Fibroblast of lung (primary cell): ENCODE data around the gene IVL. TPM values are rescaled to one million over a fixed set of nuclear protein-coding genes. Genes with fewer than 3 reads are reported as not detected.

Experiments used
- DNase-seq, 2 donors: peaks; one replicate each; pipeline versions ENCODE4 v3.0.0 to v3.0.0-alpha.2; 2010; ENCODE audit warnings: low read depth in 2 of 2
- H2AFZ ChIP-seq: 2 replicates; pipeline ENCODE4 v1.5.1; 2012; ENCODE audit warnings: low read length, control low read depth, inconsistent platforms
- H3K27ac ChIP-seq: 2 replicates; pipeline ENCODE4 v1.5.1; 2011; ENCODE audit warnings: low read length, control low read depth; ENCODE audit not compliant: insufficient read depth
- H3K27me3 ChIP-seq: 2 replicates; pipeline ENCODE4 v1.5.1; 2011; ENCODE audit warnings: mild to moderate bottlenecking, low read length; ENCODE audit not compliant: control insufficient read depth, insufficient read depth
- H3K36me3 ChIP-seq: 2 replicates; pipeline ENCODE4 v1.5.1; 2011; ENCODE audit warnings: low read length; ENCODE audit not compliant: control insufficient read depth, insufficient read depth
- H3K4me1 ChIP-seq: 2 replicates; pipeline ENCODE4 v1.5.1; 2011; ENCODE audit warnings: low read length; ENCODE audit not compliant: control insufficient read depth, insufficient read depth; ENCODE audit errors: extremely low read depth
- H3K4me2 ChIP-seq: 2 replicates; pipeline ENCODE4 v1.5.1; 2011; ENCODE audit warnings: low read length, control low read depth; ENCODE audit not compliant: insufficient read depth; ENCODE audit errors: extremely low read depth
- H3K4me3 ChIP-seq, 4 experiments: fragments of 200-600 bp in 1 of 4; sonication (generic) in 1 of 4; replicated peaks in 1 of 4; 2 replicates each; pipeline ENCODE4 v1.5.1; 2011 to 2016; ENCODE audit warnings: low read length in 4 of 4, low read depth in 3 of 4, mild to moderate bottlenecking in 3 of 4, control low read depth in 2 of 4, inconsistent platforms in 1 of 4, mixed read lengths in 1 of 4; ENCODE audit not compliant: insufficient read depth in 1 of 4; ENCODE audit errors: control extremely low read depth in 1 of 4
- H3K79me2 ChIP-seq: 2 replicates; pipeline ENCODE4 v1.5.1; 2012; ENCODE audit warnings: mild to moderate bottlenecking, low read length, inconsistent platforms; ENCODE audit not compliant: control insufficient read depth, insufficient read depth
- H3K9ac ChIP-seq: 2 replicates; pipeline ENCODE4 v1.5.1; 2011; ENCODE audit warnings: mild to moderate bottlenecking, low read length, control low read depth; ENCODE audit not compliant: insufficient read depth
- H3K9me3 ChIP-seq: 2 replicates; pipeline ENCODE4 v1.5.1; 2012; ENCODE audit warnings: low read depth, low read length; ENCODE audit not compliant: control insufficient read depth, insufficient read depth
- H4K20me1 ChIP-seq: 2 replicates; pipeline ENCODE4 v1.5.1; 2011; ENCODE audit warnings: low read length; ENCODE audit not compliant: control insufficient read depth, insufficient read depth; ENCODE audit errors: extremely low read depth
- CTCF ChIP-seq, 2 donors: IDR thresholded peaks in 1 of 2; conservative IDR thresholded peaks in 1 of 2; 1 replicate in 1 of 2; 2 replicates in 1 of 2; pipeline ENCODE4 v1.5.1; 2011 to 2012; ENCODE audit warnings: low read length in 2 of 2, control low read depth in 1 of 2, inconsistent platforms in 1 of 2, low read depth in 1 of 2, mild to moderate bottlenecking in 1 of 2
- EZH2 ChIP-seq: IDR thresholded peaks from 2 replicates; pipeline ENCODE4 v1.5.1; 2012; ENCODE audit warnings: low read length, control low read depth, mild to moderate bottlenecking; ENCODE audit errors: missing control alignments
- polyA plus RNA-seq, 2 donors: library from polyadenylated mRNA; depleted of rRNA in 1 of 2; stranded (reverse) in 1 of 2; unstranded in 1 of 2; fragments of >200 nt; gene quantifications; 2 replicates each; pipeline ENCODE4 v1.2.1, GENCODE V29; 2011 to 2012; ENCODE audit warnings: missing spikeins in 1 of 2
- total RNA-seq: library from RNA; depleted of rRNA; stranded (reverse); fragments of >200 nt; gene quantifications from 2 replicates; pipeline ENCODE4 v1.2.1, GENCODE V29; 2014

The IVL gene
- total and polyA plus RNA-seq, 2 donors (not counting 1 experiment from before 2014, with no cell fraction given): 0.10 TPM; not detected in 1

DNA sequence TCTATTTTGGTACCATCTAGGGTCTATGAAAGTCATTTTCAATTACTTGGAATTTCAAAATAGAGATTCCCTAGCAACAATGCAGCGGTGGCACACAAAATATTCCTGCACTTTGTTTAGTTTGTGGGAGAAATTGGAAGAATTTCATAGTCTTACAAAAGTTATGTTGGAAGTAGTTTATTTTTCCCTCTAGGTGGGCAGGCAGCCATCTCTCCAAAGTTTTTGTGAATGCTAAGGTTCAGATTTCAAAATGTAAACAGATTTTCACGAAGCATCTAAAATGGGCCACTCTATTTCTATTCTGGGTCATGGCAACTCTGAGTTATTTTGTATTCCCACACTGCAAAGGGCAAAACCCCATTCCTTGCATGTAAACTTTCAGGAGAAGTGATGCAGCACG, 22.3 kb upstream of the IVL start:
- Histone ChIP-seq H3K36me3 (no peaks in the 10 kb centered on the region), H4K20me1 (no peaks in the 10 kb centered on the region), H3K4me3 (no peak overlapping the region), H3K4me1 (peaks cover 10% of the 10 kb centered on the region), H3K27ac (no peak overlapping the region), H3K27me3 (no peaks in the 10 kb centered on the region), H3K9me3 (no peaks in the 10 kb centered on the region), H3K4me2 (no peak overlapping the region), H2AFZ (no peak overlapping the region), H3K79me2 (no peaks in the 10 kb centered on the region), H3K9ac (no peak overlapping the region)
- no peak for TF ChIP-seq EZH2
- DNase-seq: peak; percentile 7 to 22

DNA sequence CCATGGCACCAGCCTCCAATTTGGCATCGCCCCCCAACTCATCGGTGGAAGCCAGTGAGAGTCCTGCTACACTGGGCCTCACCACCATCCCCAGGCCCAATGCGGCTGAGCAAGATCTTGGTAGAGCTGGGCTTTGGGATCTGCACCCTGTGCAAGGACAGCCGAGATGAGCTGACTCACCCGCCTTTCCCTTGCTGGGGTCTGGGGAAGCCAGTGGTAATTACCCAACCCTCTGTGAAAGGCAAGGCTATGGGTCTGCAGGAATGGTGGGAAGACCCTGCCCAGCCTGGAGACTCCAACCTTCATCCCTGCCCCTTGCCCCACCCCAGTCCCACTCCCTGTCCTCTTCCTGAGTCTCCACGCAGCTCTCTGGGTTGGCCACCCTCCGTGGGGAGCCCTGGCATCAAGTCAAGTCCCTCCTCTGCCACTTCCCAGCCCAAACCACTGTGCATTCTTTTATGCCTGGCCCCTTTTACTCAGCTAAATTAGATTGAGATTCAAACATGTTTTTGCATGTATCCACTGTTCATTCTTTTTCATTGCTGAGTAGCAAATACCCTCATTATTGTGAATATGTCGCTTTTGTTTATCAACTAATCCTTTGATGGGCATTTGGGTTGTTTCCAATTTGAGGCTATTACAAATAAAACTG, 21.5 kb upstream of the IVL start:
- TF ChIP-seq EZH2: no peak
- no peak for TF ChIP-seq CTCF (conservative IDR thresholded peaks at IDR 0.05 in 1 of 2, IDR thresholded peaks at IDR 0.05 in 1 of 2; ENCODE audit: low read depth in 1 of 2, low read length in 2 of 2)
- H3K27ac ChIP-seq: no peak overlapping the region
- no peak overlapping the region for H3K4me2 ChIP-seq
- no peaks in the 10 kb centered on the region for H4K20me1 ChIP-seq
- H3K4me3 ChIP-seq: no peak overlapping the region
- H3K79me2 ChIP-seq: no peaks in the 10 kb centered on the region
- no peak overlapping the region for H3K9ac ChIP-seq
- DNase-seq: no peak
- no peaks in the 10 kb centered on the region for H3K36me3 ChIP-seq
- H2AFZ ChIP-seq: no peak overlapping the region
- H3K9me3 ChIP-seq: no peaks in the 10 kb centered on the region
- H3K27me3 ChIP-seq: no peaks in the 10 kb centered on the region
- peaks cover 10% of the 10 kb centered on the region for H3K4me1 ChIP-seq

GRCh38 chr1:152888126-152888525, 20.2 kb upstream of the IVL start:
- no peak for DNase-seq
- H3K4me3 ChIP-seq: no peak overlapping the region
- no peaks in the 10 kb centered on the region for H3K9me3 ChIP-seq
- H3K27me3 ChIP-seq: no peaks in the 10 kb centered on the region
- H4K20me1 ChIP-seq: no peaks in the 10 kb centered on the region
- H3K4me2 ChIP-seq: no peak overlapping the region
- H3K4me1 ChIP-seq: peaks cover 10% of the 10 kb centered on the region
- no peak overlapping the region for H2AFZ ChIP-seq
- no peaks in the 10 kb centered on the region for H3K36me3 ChIP-seq
- no peaks in the 10 kb centered on the region for H3K79me2 ChIP-seq
- H3K27ac ChIP-seq: no peak overlapping the region
- H3K9ac ChIP-seq: no peak overlapping the region
- TF ChIP-seq EZH2 (no peak), CTCF (conservative IDR thresholded peaks at IDR 0.05 in 1 of 2, IDR thresholded peaks at IDR 0.05 in 1 of 2; ENCODE audit: low read depth in 1 of 2, low read length in 2 of 2) (no peak)
